ENCODE measurements around the gene APP.

Gene APP

DNA sequence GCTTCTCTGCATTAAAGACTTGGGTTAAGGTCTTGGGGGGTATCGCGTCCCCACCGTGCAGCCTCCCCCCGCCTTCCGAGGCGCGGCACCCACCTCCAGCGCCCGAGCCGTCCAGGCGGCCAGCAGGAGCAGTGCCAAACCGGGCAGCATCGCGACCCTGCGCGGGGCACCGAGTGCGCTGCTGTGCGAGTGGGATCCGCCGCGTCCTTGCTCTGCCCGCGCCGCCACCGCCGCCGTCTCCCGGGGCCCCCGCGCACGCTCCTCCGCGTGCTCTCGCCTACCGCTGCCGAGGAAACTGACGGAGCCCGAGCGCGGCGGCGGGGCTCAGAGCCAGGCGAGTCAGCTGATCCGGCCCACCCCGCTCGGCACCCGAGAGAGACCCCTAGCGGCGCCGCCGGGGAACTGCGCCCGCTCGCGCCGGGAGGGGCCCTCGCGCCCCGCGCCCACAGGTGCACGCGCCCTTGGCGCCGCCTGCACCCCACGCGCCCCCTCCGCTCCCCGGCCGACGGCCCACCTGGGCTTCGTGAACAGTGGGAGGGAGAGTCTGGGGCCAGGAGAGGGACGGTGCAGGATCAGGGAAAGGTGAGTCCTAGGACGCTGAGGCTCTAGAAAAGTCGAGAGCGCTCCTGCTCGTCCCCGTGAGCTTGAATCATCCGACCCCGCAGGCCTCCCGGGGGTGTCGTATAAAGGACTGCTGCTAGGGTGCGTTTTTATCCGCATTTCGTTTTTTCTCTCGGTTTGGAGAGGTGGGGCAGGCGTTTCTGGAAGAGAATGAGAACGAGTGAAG is at the start of gene APP:
Gene APP (minus strand): TSS at position 300 of the 787 bp plus-strand sequence. CDS start 150 bp downstream, at position 150.
- peak; percentile 63 to 68 for DNase-seq (ENCODE audit: low read depth in 2 of 2)

GRCh38 chr21:26212220-26212619 is 41.6 kb upstream of the APP start:
- DNase-seq (ENCODE audit: low read depth in 2 of 2): no peak

GRCh38 chr21:26210614-26211013 is 40.0 kb upstream of the APP start:
- no peak for DNase-seq (ENCODE audit: low read depth in 2 of 2)

DNA sequence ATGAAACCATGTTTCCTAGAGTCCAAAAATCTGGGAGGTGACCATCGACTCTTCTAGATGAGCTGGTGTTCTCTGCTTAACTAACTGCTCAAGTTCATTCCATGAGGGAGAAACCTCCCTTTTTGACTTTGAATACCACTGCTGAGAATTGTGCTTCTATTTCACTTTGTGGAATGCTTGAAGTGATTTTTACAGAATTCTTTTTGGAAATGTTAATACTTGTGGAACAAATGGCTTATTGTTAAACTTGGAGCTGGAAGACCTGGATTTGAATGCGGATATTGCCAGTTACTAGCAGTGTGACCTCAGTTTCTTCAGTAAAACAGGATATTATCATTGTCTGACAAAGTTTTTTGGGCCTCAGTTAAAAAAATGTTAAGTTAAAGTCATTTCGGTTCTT is 36.5 kb upstream of the APP start:
- no peak for DNase-seq (ENCODE audit: low read depth in 2 of 2)

GRCh38 chr21:26199456-26199855 is 28.9 kb upstream of the APP start:
- no peak for DNase-seq (ENCODE audit: low read depth in 2 of 2)

GRCh38 chr21:26195708-26196107 is 25.1 kb upstream of the APP start:
- DNase-seq (ENCODE audit: low read depth in 2 of 2): no peak

- DNase-seq (ENCODE audit: low read depth in 2 of 2): no peak
Observed at GRCh38 chr21:26194811-26195251, 24.3 kb upstream of the APP start.

- DNase-seq (ENCODE audit: low read depth in 2 of 2): no peak
Observed at GRCh38 chr21:26194326-26194725, 23.8 kb upstream of the APP start.

- DNase-seq (ENCODE audit: low read depth in 2 of 2): no peak
Observed at GRCh38 chr21:26191609-26192008, 21.0 kb upstream of the APP start.

GRCh38 chr21:26188422-26188821 is 17.9 kb upstream of the APP start:
- DNase-seq (ENCODE audit: low read depth in 2 of 2): no peak

- DNase-seq (ENCODE audit: low read depth in 2 of 2): no peak
Observed at GRCh38 chr21:26185446-26185845, 14.9 kb upstream of the APP start.

- no peak for DNase-seq (ENCODE audit: low read depth in 2 of 2)
Observed at GRCh38 chr21:26185021-26185420, 14.5 kb upstream of the APP start.

GRCh38 chr21:26179501-26179900 is 8.9 kb upstream of the APP start:
- DNase-seq (ENCODE audit: low read depth in 2 of 2): no peak

DNA sequence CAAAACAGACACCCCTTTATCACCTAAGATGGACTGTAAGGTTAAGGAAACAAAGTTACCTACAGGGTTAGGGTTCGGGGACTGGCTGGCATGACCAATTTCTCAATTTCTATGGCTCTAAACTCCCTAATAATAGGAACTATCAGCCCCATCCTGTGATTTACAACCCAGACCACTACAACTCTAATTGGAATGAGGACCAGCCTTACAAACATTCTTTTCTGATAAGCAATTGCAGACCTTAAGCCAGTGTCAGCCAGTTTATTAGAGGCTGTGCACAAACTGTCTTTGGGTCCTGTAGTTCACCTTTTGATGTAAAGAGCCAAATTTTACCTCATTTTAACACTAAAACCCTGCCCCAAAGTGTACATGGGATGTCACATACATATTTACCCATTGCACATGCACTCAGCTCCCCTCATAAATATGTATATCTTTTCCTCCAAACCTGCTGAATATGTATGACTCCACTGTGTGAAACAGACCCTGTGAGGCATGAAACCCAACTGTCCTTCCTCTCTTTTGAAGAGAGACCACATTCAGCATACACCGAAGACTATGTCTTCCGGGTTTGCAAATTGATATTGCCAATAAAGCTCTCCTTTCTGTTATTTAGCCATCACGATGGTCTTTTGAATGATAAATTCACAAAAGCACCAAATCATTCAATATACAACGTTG is 7.3 kb upstream of the APP start:
- DNase-seq (ENCODE audit: low read depth in 2 of 2): no peak

DNA sequence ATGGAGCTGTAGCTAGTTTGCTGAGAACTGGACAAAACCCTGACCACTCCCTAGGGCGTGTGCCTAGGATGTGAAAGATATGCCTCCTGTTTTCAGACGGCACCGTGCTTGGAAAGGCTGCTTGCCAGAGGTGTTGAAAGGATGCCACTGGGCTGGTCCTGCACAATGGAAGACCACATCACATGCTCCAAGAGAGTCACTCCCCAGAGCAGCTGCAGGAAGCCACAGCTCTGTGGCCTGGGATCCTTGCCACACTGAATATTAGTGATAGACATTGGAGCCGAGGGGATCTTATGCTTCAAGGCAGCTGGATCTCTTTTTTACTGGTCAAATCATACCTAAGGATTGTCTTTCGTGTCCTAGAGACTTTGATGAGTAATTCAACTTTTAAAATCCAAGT is 6.6 kb upstream of the APP start:
- DNase-seq (ENCODE audit: low read depth in 2 of 2): no peak

- DNase-seq (ENCODE audit: low read depth in 2 of 2): no peak
Observed at GRCh38 chr21:26171258-26172100, 909 bp upstream of the APP start.

DNA sequence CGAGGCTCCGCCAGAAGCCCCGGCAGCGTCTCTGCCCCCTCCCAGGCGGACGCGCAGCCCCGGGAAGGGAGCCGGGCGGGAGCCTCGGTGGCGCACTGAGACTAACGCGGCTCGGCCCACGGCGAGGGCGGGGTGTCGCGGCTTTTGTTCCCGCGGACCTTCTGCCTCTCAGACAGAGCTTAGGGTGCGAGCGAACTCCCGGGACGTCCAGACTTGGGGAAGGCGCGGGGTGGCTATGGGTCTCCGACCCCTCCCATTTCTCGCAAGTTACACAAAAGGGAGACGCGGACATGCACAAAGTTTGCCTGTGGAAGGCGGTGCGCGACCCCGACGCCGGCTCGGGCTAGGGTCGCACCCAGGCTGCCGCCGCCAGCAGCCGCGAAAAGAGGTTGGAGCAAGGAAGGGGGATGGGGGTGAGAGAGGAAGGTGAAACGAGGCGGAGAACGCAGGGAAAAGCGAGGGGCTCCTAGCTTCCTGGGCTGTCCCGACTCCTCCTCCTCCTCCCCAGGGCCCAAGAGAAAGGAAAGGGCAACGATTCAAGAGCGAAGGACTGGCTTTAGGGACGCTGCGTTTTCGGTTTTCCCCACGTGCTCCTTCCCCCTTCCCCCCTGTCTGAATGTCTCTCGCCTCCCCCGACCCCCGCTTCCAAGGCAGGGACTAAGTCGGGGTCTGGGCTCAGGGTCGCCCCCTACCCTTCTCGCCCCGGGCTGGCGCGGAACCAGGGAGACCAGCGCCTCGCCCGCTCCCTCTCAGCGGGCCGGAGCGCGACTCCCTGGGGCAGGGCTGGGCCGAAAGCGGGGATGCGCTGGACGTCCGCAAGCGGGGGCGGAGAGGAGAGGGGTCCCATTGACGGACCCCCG is 729 bp downstream of the APP start:
- no peak for DNase-seq (ENCODE audit: low read depth in 2 of 2)

DNA sequence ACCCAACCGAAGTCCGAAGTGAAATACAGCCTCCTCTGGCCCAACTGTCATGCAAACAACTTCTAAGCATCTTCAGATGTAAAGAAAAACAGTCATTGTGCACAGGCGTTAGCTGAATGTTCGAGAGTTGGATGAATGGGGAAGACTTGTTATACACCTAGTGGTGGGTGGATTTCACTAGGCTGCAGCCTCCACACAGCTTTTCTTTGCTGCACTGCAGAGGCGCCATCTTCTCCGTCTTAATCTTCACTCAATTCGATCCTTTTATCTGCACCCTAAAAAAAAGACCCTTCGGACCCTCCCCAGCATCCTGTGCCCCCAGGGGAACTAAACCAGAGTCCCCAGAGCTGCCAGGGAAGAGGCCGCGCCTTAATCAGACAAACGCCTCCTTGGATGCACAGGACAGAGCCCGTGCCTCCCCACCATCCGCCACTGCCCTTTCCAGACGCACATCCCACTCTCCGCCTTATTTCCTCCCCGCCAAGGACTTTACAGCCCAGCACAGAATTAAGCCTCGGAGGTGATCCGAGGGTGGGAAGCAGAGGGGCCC is 1.4 kb downstream of the APP start:
- no peak for DNase-seq (ENCODE audit: low read depth in 2 of 2)

DNA sequence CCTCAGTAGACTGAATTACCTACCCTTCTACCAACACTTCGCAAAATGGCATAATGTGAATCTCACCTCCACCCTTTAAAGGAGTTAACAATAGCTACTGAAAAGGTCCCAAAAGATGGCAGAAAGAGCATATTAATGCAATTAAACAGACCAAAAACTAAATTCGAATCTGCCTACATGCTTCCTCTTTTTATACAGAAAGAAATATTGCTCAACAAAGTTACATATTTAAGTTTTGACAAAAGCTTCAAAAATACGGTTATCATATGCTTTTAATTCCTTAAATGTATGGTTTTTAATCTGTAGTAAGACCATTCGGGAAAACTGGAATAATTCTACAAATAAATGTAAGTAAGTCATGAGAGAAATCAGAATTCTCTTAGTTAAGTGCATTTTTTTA is 2.2 kb downstream of the APP start:
- DNase-seq (ENCODE audit: low read depth in 2 of 2): no peak

DNA sequence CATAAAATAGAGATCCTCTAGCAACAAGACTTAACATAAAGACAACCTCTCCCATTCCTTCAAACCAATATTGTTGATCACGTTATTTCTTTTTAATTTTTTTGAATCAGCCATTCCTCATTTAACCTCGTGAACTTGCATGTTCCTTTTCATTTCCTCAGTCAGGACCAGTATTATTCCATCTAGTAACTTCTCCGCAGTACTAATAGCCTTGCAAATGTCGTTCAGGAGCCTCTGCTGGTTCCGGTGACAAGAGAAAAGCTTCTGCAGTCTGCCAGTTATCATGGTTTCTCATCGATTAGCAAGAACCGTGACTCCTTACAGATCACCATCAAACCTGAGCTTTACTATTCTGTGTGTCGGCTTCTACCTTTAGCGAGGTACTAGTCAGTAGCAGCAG is 3.0 kb downstream of the APP start:
- DNase-seq (ENCODE audit: low read depth in 2 of 2): no peak

DNA sequence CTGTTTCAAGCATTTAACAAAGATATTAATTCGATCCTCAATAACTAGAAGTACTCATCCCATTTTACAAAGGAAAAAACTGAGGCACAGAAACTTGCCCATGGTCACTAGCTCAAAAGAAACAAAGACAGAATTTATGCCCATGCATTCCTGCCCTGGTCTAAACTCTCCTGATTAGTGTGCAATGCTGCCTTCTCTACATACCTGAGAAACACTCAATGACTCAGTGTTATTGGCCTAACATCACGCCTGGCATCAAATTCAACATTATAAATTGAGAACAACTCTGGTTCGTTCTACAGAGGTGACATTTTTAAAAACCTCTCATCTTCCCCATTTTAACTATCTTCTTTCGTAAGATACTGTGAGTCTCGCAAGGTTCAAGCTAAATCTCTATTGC is 5.2 kb downstream of the APP start:
- no peak for DNase-seq (ENCODE audit: low read depth in 2 of 2)

Data from stimulated activated CD8-positive, alpha-beta memory T cell treated with anti-CD3 and anti-CD28 coated beads, Interleukin-15, amount 100 ng/mL, for 4 hours (primary cell).